Activated naive CD8-positive, alpha-beta T cell (primary cell): ENCODE results near the gene LRP4.

Experiments used
- H3K27ac Mint-ChIP-seq: one replicate; pipeline ENCODE4 v1.8.0; 2021; ENCODE audit warnings: mixed read lengths
- H3K27me3 Mint-ChIP-seq: one replicate; pipeline ENCODE4 v1.8.0; 2021; ENCODE audit warnings: mixed read lengths
- H3K36me3 Mint-ChIP-seq: one replicate; pipeline ENCODE4 v1.8.0; 2021; ENCODE audit warnings: mixed read lengths
- H3K4me1 Mint-ChIP-seq: one replicate; pipeline ENCODE4 v1.8.0; 2021; ENCODE audit warnings: low read depth, mixed read lengths
- H3K4me3 Mint-ChIP-seq: one replicate; pipeline ENCODE4 v1.8.0; 2021; ENCODE audit warnings: mild to moderate bottlenecking, mixed read lengths
- H3K9me3 Mint-ChIP-seq: one replicate; pipeline ENCODE4 v1.8.0; 2021; ENCODE audit warnings: low read depth, mixed read lengths

LRP4 gene

GRCh38 chr11:46856605-46857343 lies 61.6 kb downstream of the LRP4 start:
- Mint-ChIP-seq H3K27ac (no peak overlapping the region), H3K4me1 (no peaks in the 10 kb centered on the region), H3K27me3 (peaks cover 4% of the 10 kb centered on the region), H3K9me3 (no peaks in the 10 kb centered on the region), H3K4me3 (no peak overlapping the region), H3K36me3 (no peaks in the 10 kb centered on the region)

GRCh38 chr11:46855863-46856262 lies 62.5 kb downstream of the LRP4 start:
- Mint-ChIP-seq H3K27ac (no peak overlapping the region), H3K27me3 (peaks cover 4% of the 10 kb centered on the region), H3K4me1 (no peaks in the 10 kb centered on the region), H3K4me3 (no peak overlapping the region), H3K36me3 (no peaks in the 10 kb centered on the region), H3K9me3 (no peaks in the 10 kb centered on the region)

- Mint-ChIP-seq H3K27me3 (peaks cover 1% of the 10 kb centered on the region), H3K36me3 (no peaks in the 10 kb centered on the region), H3K4me3 (no peak overlapping the region), H3K27ac (no peak overlapping the region), H3K4me1 (no peaks in the 10 kb centered on the region), H3K9me3 (no peaks in the 10 kb centered on the region)
Measured at GRCh38 chr11:46855167-46855566, 63.2 kb downstream of the LRP4 start.

GRCh38 chr11:46850829-46851380 lies 67.4 kb downstream of the LRP4 start:
- H3K36me3 Mint-ChIP-seq, result no peaks in the 10 kb centered on the region
- no peaks in the 10 kb centered on the region for H3K9me3 Mint-ChIP-seq
- peaks cover 2% of the 10 kb centered on the region for H3K4me1 Mint-ChIP-seq
- no peak overlapping the region for H3K4me3 Mint-ChIP-seq
- no peak overlapping the region for H3K27ac Mint-ChIP-seq
- no peaks in the 10 kb centered on the region for H3K27me3 Mint-ChIP-seq

GRCh38 chr11:46849631-46850030 lies 68.7 kb downstream of the LRP4 start:
- peaks cover 10% of the 10 kb centered on the region for H3K4me1 Mint-ChIP-seq
- H3K27me3 Mint-ChIP-seq, result no peaks in the 10 kb centered on the region
- no peaks in the 10 kb centered on the region for H3K36me3 Mint-ChIP-seq
- no peaks in the 10 kb centered on the region for H3K9me3 Mint-ChIP-seq
- no peak overlapping the region for H3K4me3 Mint-ChIP-seq
- no peak overlapping the region for H3K27ac Mint-ChIP-seq

GRCh38 chr11:46846510-46846830 lies 71.9 kb downstream of the LRP4 start:
- Mint-ChIP-seq H3K4me1 (peaks cover 32% of the 10 kb centered on the region), H3K4me3 (peak overlapping the region; percentile 95), H3K9me3 (no peaks in the 10 kb centered on the region), H3K27ac (peak overlapping the region; percentile 93), H3K27me3 (no peaks in the 10 kb centered on the region), H3K36me3 (no peaks in the 10 kb centered on the region)

- Mint-ChIP-seq H3K27ac (peak within 1 kb of the TSS; percentile 93), H3K4me1 (peaks cover 34% of the 10 kb centered on the region), H3K27me3 (no peaks in the 10 kb centered on the region), H3K36me3 (no peaks in the 10 kb centered on the region), H3K9me3 (no peaks in the 10 kb centered on the region), H3K4me3 (peak within 1 kb of the TSS; percentile 95)
Measured at GRCh38 chr11:46845740-46846509, 72.4 kb downstream of the LRP4 start, which contains the start of gene CKAP5. TSS of gene CKAP5 (minus strand) at chr11:46846280. CDS start at chr11:46821231, 25,049 bp downstream.

GRCh38 chr11:46845440-46845739 lies 73.0 kb downstream of the LRP4 start:
- Mint-ChIP-seq H3K27me3 (no peaks in the 10 kb centered on the region), H3K4me3 (peak overlapping the region; percentile 94), H3K4me1 (peaks cover 35% of the 10 kb centered on the region), H3K27ac (peak overlapping the region; percentile 85), H3K36me3 (no peaks in the 10 kb centered on the region), H3K9me3 (no peaks in the 10 kb centered on the region)

GRCh38 chr11:46840116-46840515 lies 78.2 kb downstream of the LRP4 start:
- H3K4me3 Mint-ChIP-seq, result no peak overlapping the region
- peaks cover 56% of the 10 kb centered on the region for H3K4me1 Mint-ChIP-seq
- H3K9me3 Mint-ChIP-seq, result no peaks in the 10 kb centered on the region

GRCh38 chr11:46838501-46838900 lies 79.8 kb downstream of the LRP4 start:
- H3K9me3 Mint-ChIP-seq, result no peaks in the 10 kb centered on the region
- peaks cover 47% of the 10 kb centered on the region for H3K4me1 Mint-ChIP-seq
- no peaks in the 10 kb centered on the region for H3K27me3 Mint-ChIP-seq
- H3K27ac Mint-ChIP-seq, result no peak overlapping the region
- H3K4me3 Mint-ChIP-seq, result no peak overlapping the region
- no peaks in the 10 kb centered on the region for H3K36me3 Mint-ChIP-seq

More at GRCh38 chr11:46840116-46840515, 78.2 kb downstream of the LRP4 start:
- Mint-ChIP-seq H3K36me3 (no peaks in the 10 kb centered on the region), H3K27ac (no peak overlapping the region), H3K27me3 (no peaks in the 10 kb centered on the region)

GRCh38 chr11:46837860-46838259 lies 80.5 kb downstream of the LRP4 start:
- Mint-ChIP-seq H3K4me1 (peaks cover 44% of the 10 kb centered on the region), H3K9me3 (no peaks in the 10 kb centered on the region), H3K36me3 (no peaks in the 10 kb centered on the region), H3K27me3 (no peaks in the 10 kb centered on the region), H3K27ac (no peak overlapping the region), H3K4me3 (no peak overlapping the region)

- no peak overlapping the region for H3K27ac Mint-ChIP-seq
- no peaks in the 10 kb centered on the region for H3K27me3 Mint-ChIP-seq
- H3K4me3 Mint-ChIP-seq, result no peak overlapping the region
- H3K4me1 Mint-ChIP-seq, result peaks cover 43% of the 10 kb centered on the region
- H3K36me3 Mint-ChIP-seq, result no peaks in the 10 kb centered on the region
- H3K9me3 Mint-ChIP-seq, result no peaks in the 10 kb centered on the region
Measured at GRCh38 chr11:46836870-46837269, 81.5 kb downstream of the LRP4 start.

- peaks cover 41% of the 10 kb centered on the region for H3K4me1 Mint-ChIP-seq
- H3K27ac Mint-ChIP-seq, result no peak overlapping the region
- H3K27me3 Mint-ChIP-seq, result no peaks in the 10 kb centered on the region
- H3K9me3 Mint-ChIP-seq, result no peaks in the 10 kb centered on the region
- no peaks in the 10 kb centered on the region for H3K36me3 Mint-ChIP-seq
- no peak overlapping the region for H3K4me3 Mint-ChIP-seq
Measured at GRCh38 chr11:46836431-46836830, 81.9 kb downstream of the LRP4 start.

GRCh38 chr11:46835897-46836296 lies 82.5 kb downstream of the LRP4 start:
- no peaks in the 10 kb centered on the region for H3K36me3 Mint-ChIP-seq
- no peaks in the 10 kb centered on the region for H3K27me3 Mint-ChIP-seq
- H3K9me3 Mint-ChIP-seq, result no peaks in the 10 kb centered on the region
- H3K27ac Mint-ChIP-seq, result no peak overlapping the region
- no peak overlapping the region for H3K4me3 Mint-ChIP-seq
- peaks cover 42% of the 10 kb centered on the region for H3K4me1 Mint-ChIP-seq

GRCh38 chr11:46834821-46835220 lies 83.5 kb downstream of the LRP4 start:
- no peak overlapping the region for H3K27ac Mint-ChIP-seq
- no peaks in the 10 kb centered on the region for H3K36me3 Mint-ChIP-seq
- peaks cover 38% of the 10 kb centered on the region for H3K4me1 Mint-ChIP-seq
- H3K27me3 Mint-ChIP-seq, result no peaks in the 10 kb centered on the region
- H3K4me3 Mint-ChIP-seq, result no peak overlapping the region
- no peaks in the 10 kb centered on the region for H3K9me3 Mint-ChIP-seq
